Uterus (tissue), 2 donors: ENCODE results near the gene GPR141.

Experiments
- POLR2A ChIP-seq, 2 donors: fragments of 450-650 bp; IDR thresholded peaks; one replicate each; pipeline ENCODE4 v1.6.1; 2016; ENCODE audit warnings: antibody characterized with exemption in 2 of 2, mild to moderate bottlenecking in 1 of 2, moderate library complexity in 1 of 2
- TF ChIP-seq, protein P1 (sequence below), 4 experiments: fragments of 200-600 bp in 2 of 4; fragments of 450-650 bp in 2 of 4; sonication (generic) in 2 of 4; IDR thresholded peaks; one replicate each; pipeline ENCODE4 v1.5.1; 2016 to 2019; ENCODE audit warnings: antibody characterized with exemption in 4 of 4, mild to moderate bottlenecking in 2 of 4, moderate library complexity in 1 of 4

DNA sequence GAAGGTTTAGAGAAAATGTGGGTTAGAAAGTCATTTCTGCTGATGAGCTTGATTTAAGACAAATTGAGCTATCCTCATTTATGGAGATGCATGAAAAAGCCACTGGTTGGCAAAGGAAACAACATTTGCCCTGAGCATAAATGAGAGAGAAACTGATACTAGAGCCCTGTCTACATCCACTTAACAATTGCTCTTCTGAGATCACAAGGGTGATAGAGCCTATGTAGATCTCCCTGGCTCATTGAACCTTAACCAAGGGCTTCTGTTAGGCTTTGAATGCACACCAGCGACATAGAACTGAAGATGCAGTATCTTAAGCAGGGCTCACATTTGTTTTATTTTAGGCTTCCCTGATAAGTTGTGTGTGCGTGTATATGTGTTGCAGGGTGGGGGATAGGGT is 35.0 kb downstream of the GPR141 start:
- TF ChIP-seq, protein P1, sequence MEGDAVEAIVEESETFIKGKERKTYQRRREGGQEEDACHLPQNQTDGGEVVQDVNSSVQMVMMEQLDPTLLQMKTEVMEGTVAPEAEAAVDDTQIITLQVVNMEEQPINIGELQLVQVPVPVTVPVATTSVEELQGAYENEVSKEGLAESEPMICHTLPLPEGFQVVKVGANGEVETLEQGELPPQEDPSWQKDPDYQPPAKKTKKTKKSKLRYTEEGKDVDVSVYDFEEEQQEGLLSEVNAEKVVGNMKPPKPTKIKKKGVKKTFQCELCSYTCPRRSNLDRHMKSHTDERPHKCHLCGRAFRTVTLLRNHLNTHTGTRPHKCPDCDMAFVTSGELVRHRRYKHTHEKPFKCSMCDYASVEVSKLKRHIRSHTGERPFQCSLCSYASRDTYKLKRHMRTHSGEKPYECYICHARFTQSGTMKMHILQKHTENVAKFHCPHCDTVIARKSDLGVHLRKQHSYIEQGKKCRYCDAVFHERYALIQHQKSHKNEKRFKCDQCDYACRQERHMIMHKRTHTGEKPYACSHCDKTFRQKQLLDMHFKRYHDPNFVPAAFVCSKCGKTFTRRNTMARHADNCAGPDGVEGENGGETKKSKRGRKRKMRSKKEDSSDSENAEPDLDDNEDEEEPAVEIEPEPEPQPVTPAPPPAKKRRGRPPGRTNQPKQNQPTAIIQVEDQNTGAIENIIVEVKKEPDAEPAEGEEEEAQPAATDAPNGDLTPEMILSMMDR (IDR thresholded peaks at IDR 0.05), result no peak
- no peak for TF ChIP-seq POLR2A (IDR thresholded peaks at IDR 0.05)
